ENCODE results near the gene NEURL3.

NEURL3 gene

GRCh38 chr2:96449174-96449573, 56.0 kb downstream of the NEURL3 start:
- Histone ChIP-seq H3K4me1 (ENCODE audit: control insufficient read depth, insufficient read depth, low read length) (no peaks in the 10 kb centered on the region), H3K9me3 (ENCODE audit: control insufficient read depth, insufficient read depth, low read length) (no peaks in the 10 kb centered on the region), H3K36me3 (ENCODE audit: control insufficient read depth, insufficient read depth, low read length) (no peaks in the 10 kb centered on the region), H3K27me3 (ENCODE audit: control insufficient read depth, insufficient read depth, low read length) (no peaks in the 10 kb centered on the region), H3K9ac (ENCODE audit: low read depth, low read length) (no peak overlapping the region), H3K4me3 (ENCODE audit: low read depth, low read length) (no peak overlapping the region)

- no peaks in the 10 kb centered on the region for H3K27me3 ChIP-seq (ENCODE audit: control insufficient read depth, insufficient read depth, low read length)
- no peaks in the 10 kb centered on the region for H3K9me3 ChIP-seq (ENCODE audit: control insufficient read depth, insufficient read depth, low read length)
- no peaks in the 10 kb centered on the region for H3K4me1 ChIP-seq (ENCODE audit: control insufficient read depth, insufficient read depth, low read length)
- no peaks in the 10 kb centered on the region for H3K36me3 ChIP-seq (ENCODE audit: control insufficient read depth, insufficient read depth, low read length)
- H3K9ac ChIP-seq (ENCODE audit: low read depth, low read length), result no peak overlapping the region
- H3K4me3 ChIP-seq (ENCODE audit: low read depth, low read length), result no peak overlapping the region
Measured at GRCh38 chr2:96447726-96448125, 57.4 kb downstream of the NEURL3 start.

All from iPS-15b (cell line).